ENCODE data around the gene CUX1.

CUX1 gene

GRCh38 chr7:101940830-101941229 lies 123.4 kb downstream of the CUX1 start:
- no peak for DNase-seq

- DNase-seq = no peak
Measured at GRCh38 chr7:101941481-101942383, 124.3 kb downstream of the CUX1 start.

GRCh38 chr7:101942603-101943210 lies 125.3 kb downstream of the CUX1 start:
- DNase-seq = no peak

- no peak for DNase-seq
Measured at GRCh38 chr7:101943306-101943705, 125.9 kb downstream of the CUX1 start.

GRCh38 chr7:101943889-101944600 lies 126.6 kb downstream of the CUX1 start:
- DNase-seq = no peak

GRCh38 chr7:101944611-101945010 lies 127.2 kb downstream of the CUX1 start:
- DNase-seq = no peak

GRCh38 chr7:101945034-101945758 lies 127.8 kb downstream of the CUX1 start:
- DNase-seq = no peak

GRCh38 chr7:101947899-101948298 lies 130.5 kb downstream of the CUX1 start:
- DNase-seq = no peak

GRCh38 chr7:101948650-101949049 lies 131.2 kb downstream of the CUX1 start:
- DNase-seq = no peak

GRCh38 chr7:101950450-101951119 lies 133.2 kb downstream of the CUX1 start:
- no peak for DNase-seq

- DNase-seq = no peak
Measured at GRCh38 chr7:101951757-101952156, 134.3 kb downstream of the CUX1 start.

- DNase-seq = no peak
Measured at GRCh38 chr7:101952355-101953247, 135.2 kb downstream of the CUX1 start.

- no peak for DNase-seq
Measured at GRCh38 chr7:101953248-101953819, 135.9 kb downstream of the CUX1 start.

GRCh38 chr7:101954499-101954898 lies 137.1 kb downstream of the CUX1 start:
- no peak for DNase-seq

GRCh38 chr7:101956130-101956529 lies 138.7 kb downstream of the CUX1 start:
- DNase-seq = no peak

GRCh38 chr7:101957744-101958525 lies 140.5 kb downstream of the CUX1 start:
- DNase-seq = no peak

GRCh38 chr7:101959342-101959741 lies 141.9 kb downstream of the CUX1 start:
- DNase-seq = no peak

- DNase-seq = no peak
Measured at GRCh38 chr7:101959829-101960228, 142.4 kb downstream of the CUX1 start.

- DNase-seq = no peak
Measured at GRCh38 chr7:101960323-101960722, 142.9 kb downstream of the CUX1 start.
